Activated CD8-positive, alpha-beta memory T cell treated with anti-CD3 and anti-CD28 coated beads, Interleukin-2, amount 50 U/mL, for 24 hours (primary cell): Measurements from ENCODE around the gene CRK.

ENCODE experiments used
- DNase-seq: peaks from one replicate; pipeline ENCODE4 v3.0.0-alpha.2; 2020; ENCODE audit errors: extremely low read depth

The CRK gene

GRCh38 chr17:1455797-1456599, at the start of gene CRK:
TSS of gene CRK (minus strand) at chr17:1456232. CDS start at chr17:1456117, 115 bp downstream.
- DNase-seq: peak; percentile 88

GRCh38 chr17:1505586-1505985, 49.6 kb upstream of the CRK start:
- no peak for DNase-seq

- no peak for DNase-seq
Observed at GRCh38 chr17:1504866-1505265, 48.8 kb upstream of the CRK start.

- no peak for DNase-seq
Observed at GRCh38 chr17:1503699-1504098, 47.7 kb upstream of the CRK start.

- no peak for DNase-seq
Observed at GRCh38 chr17:1498869-1499268, 42.8 kb upstream of the CRK start.

GRCh38 chr17:1498233-1498632, 42.2 kb upstream of the CRK start:
- DNase-seq: no peak

- DNase-seq: no peak
Observed at GRCh38 chr17:1497831-1498230, 41.8 kb upstream of the CRK start.

- DNase-seq: no peak
Observed at GRCh38 chr17:1496869-1497268, 40.8 kb upstream of the CRK start.

GRCh38 chr17:1495265-1495989, 39.4 kb upstream of the CRK start:
- DNase-seq: no peak

GRCh38 chr17:1494736-1495253, 38.8 kb upstream of the CRK start:
- DNase-seq: no peak

- DNase-seq: no peak
Observed at GRCh38 chr17:1494203-1494602, 38.2 kb upstream of the CRK start.

- DNase-seq: no peak
Observed at GRCh38 chr17:1493291-1493980, 37.4 kb upstream of the CRK start.

GRCh38 chr17:1492249-1493206, 36.5 kb upstream of the CRK start, which contains the start of gene MYO1C:
TSS of gene MYO1C (minus strand) at chr17:1492686. CDS start at chr17:1492487, 199 bp downstream.
- DNase-seq: no peak

- no peak for DNase-seq
Observed at GRCh38 chr17:1491443-1492248, 35.6 kb upstream of the CRK start.

GRCh38 chr17:1490643-1491442, 34.8 kb upstream of the CRK start:
- no peak for DNase-seq

- no peak for DNase-seq
Observed at GRCh38 chr17:1488826-1489270, 32.8 kb upstream of the CRK start.

GRCh38 chr17:1487939-1488825, 32.1 kb upstream of the CRK start:
- no peak for DNase-seq
